ENCODE data around the gene HCRTR1.

DNA sequence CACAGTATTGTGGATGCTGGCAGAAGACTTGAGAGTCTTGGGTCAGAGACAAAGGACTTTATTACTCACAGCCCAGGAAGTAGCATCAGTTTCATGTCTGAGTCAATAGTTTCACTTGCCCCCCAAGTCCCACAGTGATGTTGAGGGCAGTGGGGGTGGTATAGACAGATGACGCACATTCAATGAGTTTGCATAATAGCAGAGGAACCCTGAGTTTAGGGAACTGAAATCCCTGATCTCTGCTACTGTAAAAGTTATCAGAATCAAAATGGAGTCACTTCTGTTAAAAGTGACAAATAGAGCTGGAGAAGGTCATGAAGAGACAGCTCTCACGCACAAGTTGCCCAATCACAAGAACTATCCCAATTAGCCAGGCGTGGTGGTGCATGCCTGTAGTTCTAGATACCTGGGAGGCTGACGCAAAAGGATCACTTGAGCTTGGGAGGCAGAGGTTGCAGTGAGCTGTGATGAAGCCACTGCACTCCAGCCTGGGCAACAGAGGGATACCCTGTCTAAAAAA, 11.5 kb upstream of the HCRTR1 start:
- TF ChIP-seq, protein P1, sequence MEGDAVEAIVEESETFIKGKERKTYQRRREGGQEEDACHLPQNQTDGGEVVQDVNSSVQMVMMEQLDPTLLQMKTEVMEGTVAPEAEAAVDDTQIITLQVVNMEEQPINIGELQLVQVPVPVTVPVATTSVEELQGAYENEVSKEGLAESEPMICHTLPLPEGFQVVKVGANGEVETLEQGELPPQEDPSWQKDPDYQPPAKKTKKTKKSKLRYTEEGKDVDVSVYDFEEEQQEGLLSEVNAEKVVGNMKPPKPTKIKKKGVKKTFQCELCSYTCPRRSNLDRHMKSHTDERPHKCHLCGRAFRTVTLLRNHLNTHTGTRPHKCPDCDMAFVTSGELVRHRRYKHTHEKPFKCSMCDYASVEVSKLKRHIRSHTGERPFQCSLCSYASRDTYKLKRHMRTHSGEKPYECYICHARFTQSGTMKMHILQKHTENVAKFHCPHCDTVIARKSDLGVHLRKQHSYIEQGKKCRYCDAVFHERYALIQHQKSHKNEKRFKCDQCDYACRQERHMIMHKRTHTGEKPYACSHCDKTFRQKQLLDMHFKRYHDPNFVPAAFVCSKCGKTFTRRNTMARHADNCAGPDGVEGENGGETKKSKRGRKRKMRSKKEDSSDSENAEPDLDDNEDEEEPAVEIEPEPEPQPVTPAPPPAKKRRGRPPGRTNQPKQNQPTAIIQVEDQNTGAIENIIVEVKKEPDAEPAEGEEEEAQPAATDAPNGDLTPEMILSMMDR (IDR thresholded peaks at IDR 0.05): no peak
- TF ChIP-seq POLR2A (IDR thresholded peaks at IDR 0.05) (no peak), POLR2AphosphoS5 (IDR thresholded peaks at IDR 0.05) (no peak)

Data from breast epithelium (tissue), 3 donors.